ENCODE results near the gene FZD2. TPM values are rescaled to one million over a fixed set of nuclear protein-coding genes. Genes with fewer than 3 reads are reported as not detected.

Gene FZD2
- total RNA-seq, 2 donors from 2014 or later, result 0.27 TPM; not detected in 1

Other genes starting within 250 kb of the FZD2 start
- gene RUNDC3A, start 248.9 kb upstream of the FZD2 start, total RNA-seq, result 1 to 10 TPM; 1.0 to 1.9 TPM
- gene SLC25A39, start 232.7 kb upstream of the FZD2 start, total RNA-seq, result 100 to 1,000 TPM in 1 of 2 donors, 10 to 100 TPM in 1; 92.4 to 131 TPM
- gene GRN, start 212.2 kb upstream of the FZD2 start, total RNA-seq, result 10 to 100 TPM; 65.0 to 73.0 TPM
- gene FAM171A2, start 193.6 kb upstream of the FZD2 start, total RNA-seq, result under 1 TPM; 0.35 to 0.43 TPM
- gene ITGA2B, start 167.8 kb upstream of the FZD2 start, total RNA-seq, result 1 to 10 TPM; 2.6 to 3.2 TPM
- 10 to 100 TPM; 39.3 to 46.2 TPM for gene GPATCH8, start 54.1 kb upstream of the FZD2 start, total RNA-seq
- under 1 TPM; 0.37 to 0.96 TPM for gene MEIOC, start 99.0 kb downstream of the FZD2 start, total RNA-seq
- 10 to 100 TPM; 33.8 to 35.3 TPM for gene CCDC43, start 132.3 kb downstream of the FZD2 start, total RNA-seq
- 10 to 100 TPM; 31.6 to 31.8 TPM for gene DBF4B, start 151.2 kb downstream of the FZD2 start, total RNA-seq
- gene ADAM11, start 201.5 kb downstream of the FZD2 start, total RNA-seq, result 1 to 10 TPM in 1 of 2 donors, under 1 TPM in 1; 0.25 to 1.3 TPM

Data from activated naive CD4-positive, alpha-beta T cell treated with anti-CD3 and anti-CD28 coated beads, Interleukin-2, amount 50 U/mL, for 72 hours (primary cell).